Rectal smooth muscle tissue (tissue), 1 donor: ENCODE measurements around the gene ZNF747.

Experiments
- H3K27ac ChIP-seq: one replicate; pipeline ENCODE4 v1.7.0; 2013; ENCODE audit warnings: low read depth, low read length, inconsistent platforms
- H3K27me3 ChIP-seq: one replicate; pipeline ENCODE4 v1.7.0; 2013; ENCODE audit warnings: low read length; ENCODE audit not compliant: control insufficient read depth, insufficient read depth
- H3K36me3 ChIP-seq: one replicate; pipeline ENCODE4 v1.7.0; 2013; ENCODE audit warnings: low read length; ENCODE audit not compliant: control insufficient read depth, insufficient read depth
- H3K4me1 ChIP-seq: one replicate; pipeline ENCODE4 v1.7.0; 2013; ENCODE audit warnings: low read length; ENCODE audit not compliant: control insufficient read depth, insufficient read depth
- H3K4me3 ChIP-seq: one replicate; pipeline ENCODE4 v1.7.0; 2013; ENCODE audit warnings: low read length
- H3K9ac ChIP-seq: one replicate; pipeline ENCODE4 v1.7.0; 2013; ENCODE audit warnings: low read length

ZNF747 gene

DNA sequence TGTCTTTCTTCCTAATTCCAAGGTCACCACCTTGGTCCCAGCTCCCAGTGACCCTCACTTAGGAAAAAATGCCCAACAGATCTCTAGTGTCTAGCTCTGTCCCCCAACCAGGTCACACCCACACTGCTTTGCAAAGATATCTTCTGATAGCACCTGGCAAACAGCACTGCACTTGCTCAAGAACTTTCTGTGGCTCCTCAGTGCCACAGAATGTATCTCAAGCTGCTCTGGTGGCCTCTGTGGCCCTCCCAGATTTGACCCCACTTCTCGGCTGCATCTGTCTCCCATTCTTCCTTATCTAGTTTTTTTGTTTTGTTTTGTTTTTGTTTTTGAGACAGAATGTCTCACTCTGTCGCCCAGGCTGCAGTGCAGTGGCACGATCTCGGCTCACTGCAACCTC, 31.9 kb upstream of the ZNF747 start:
- Histone ChIP-seq H3K27ac (no peak overlapping the region), H3K4me1 (no peaks in the 10 kb centered on the region), H3K4me3 (no peak overlapping the region), H3K27me3 (no peaks in the 10 kb centered on the region), H3K9ac (no peak overlapping the region), H3K36me3 (no peaks in the 10 kb centered on the region)

GRCh38 chr16:30565984-30566383, 31.3 kb upstream of the ZNF747 start:
- Histone ChIP-seq H3K4me1 (no peaks in the 10 kb centered on the region), H3K36me3 (no peaks in the 10 kb centered on the region), H3K27ac (no peak overlapping the region), H3K27me3 (no peaks in the 10 kb centered on the region), H3K4me3 (no peak overlapping the region), H3K9ac (no peak overlapping the region)

- Histone ChIP-seq H3K4me3 (no peak overlapping the region), H3K36me3 (no peaks in the 10 kb centered on the region), H3K9ac (no peak overlapping the region), H3K4me1 (no peaks in the 10 kb centered on the region), H3K27me3 (no peaks in the 10 kb centered on the region), H3K27ac (no peak overlapping the region)
Measured at GRCh38 chr16:30565526-30565925, 30.9 kb upstream of the ZNF747 start.

- peaks cover 5% of the 10 kb centered on the region for H3K4me1 ChIP-seq
- no peak overlapping the region for H3K4me3 ChIP-seq
- no peaks in the 10 kb centered on the region for H3K27me3 ChIP-seq
- H3K36me3 ChIP-seq: no peaks in the 10 kb centered on the region
- no peak overlapping the region for H3K9ac ChIP-seq
- H3K27ac ChIP-seq: no peak overlapping the region
Measured at GRCh38 chr16:30562021-30562420, 27.4 kb upstream of the ZNF747 start.

GRCh38 chr16:30561089-30561816, 26.6 kb upstream of the ZNF747 start:
- Histone ChIP-seq H3K36me3 (no peaks in the 10 kb centered on the region), H3K9ac (peak overlapping the region; percentile 78), H3K27ac (peak overlapping the region; percentile 24), H3K27me3 (no peaks in the 10 kb centered on the region), H3K4me3 (peak overlapping the region; percentile 73), H3K4me1 (peaks cover 5% of the 10 kb centered on the region)

GRCh38 chr16:30559690-30560089, 25.0 kb upstream of the ZNF747 start:
- peaks cover 5% of the 10 kb centered on the region for H3K4me1 ChIP-seq
- no peak overlapping the region for H3K27ac ChIP-seq
- H3K36me3 ChIP-seq: peaks cover 2% of the 10 kb centered on the region
- H3K4me3 ChIP-seq: no peak overlapping the region
- no peak overlapping the region for H3K9ac ChIP-seq
- no peaks in the 10 kb centered on the region for H3K27me3 ChIP-seq

DNA sequence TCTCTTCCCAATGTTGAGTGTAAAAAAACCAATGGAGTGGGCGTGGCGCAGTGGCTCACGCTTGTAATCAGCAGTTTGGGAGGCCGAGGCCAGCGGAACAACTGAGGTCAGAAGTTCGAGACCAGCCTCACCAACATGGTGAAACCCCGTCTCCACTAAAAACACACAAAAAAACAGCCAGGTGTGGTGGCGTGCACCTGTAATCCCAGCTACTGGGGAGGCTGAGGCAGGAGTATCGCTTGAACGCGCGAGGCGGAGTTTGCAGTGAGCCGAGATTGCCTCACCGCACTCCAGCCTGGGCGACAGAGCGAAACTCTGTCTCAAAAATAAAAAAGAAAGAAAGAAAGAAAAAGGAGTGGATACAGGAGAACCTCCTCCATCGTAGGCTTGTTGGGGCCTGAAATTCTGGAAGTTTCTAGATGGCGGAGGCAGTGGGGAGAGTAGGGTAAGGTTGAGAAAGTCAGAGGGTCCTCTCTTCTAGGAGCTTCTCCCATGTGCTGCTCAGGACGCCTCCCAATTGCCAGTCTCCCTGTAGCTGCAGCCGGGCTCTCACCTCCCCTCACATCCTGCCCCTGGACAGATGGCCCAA, 24.2 kb upstream of the ZNF747 start:
- H3K9ac ChIP-seq: peak overlapping the region; percentile 49
- H3K4me3 ChIP-seq: peak overlapping the region; percentile 52
- H3K27ac ChIP-seq: peak overlapping the region; percentile 85

GRCh38 chr16:30557957-30558788, 23.5 kb upstream of the ZNF747 start, which contains the start of gene ZNF764:
ZNF764 (minus strand) TSS chr16:30558374; CDS start chr16:30558182, 192 bp downstream.
- H3K4me1 ChIP-seq: peaks cover 5% of the 10 kb centered on the region
- peak within 1 kb of the TSS; percentile 60 for H3K4me3 ChIP-seq
- H3K9ac ChIP-seq: peak within 1 kb of the TSS; percentile 88
- peak within 1 kb of the TSS; percentile 85 for H3K27ac ChIP-seq
- peaks cover 4% of the 10 kb centered on the region for H3K36me3 ChIP-seq
- H3K27me3 ChIP-seq: no peaks in the 10 kb centered on the region

More for the DNA sequence above, 24.2 kb upstream of the ZNF747 start:
- Histone ChIP-seq H3K27me3 (no peaks in the 10 kb centered on the region), H3K36me3 (peaks cover 4% of the 10 kb centered on the region), H3K4me1 (peaks cover 5% of the 10 kb centered on the region)

DNA sequence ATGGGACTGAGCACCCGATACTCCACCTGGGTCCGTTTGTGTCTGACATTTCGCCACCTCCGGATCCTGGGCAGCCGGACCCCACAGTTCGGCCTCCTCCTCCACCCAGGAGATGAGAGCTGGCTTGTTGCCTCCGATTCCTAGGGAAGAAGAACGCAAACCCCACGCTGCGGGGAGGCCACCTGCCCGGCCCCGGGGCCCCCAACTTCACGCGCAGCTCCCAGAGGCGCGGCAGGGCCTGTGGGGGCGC, 23.0 kb upstream of the ZNF747 start:
- Histone ChIP-seq H3K4me1 (peaks cover 5% of the 10 kb centered on the region), H3K9ac (peak overlapping the region; percentile 88), H3K27me3 (no peaks in the 10 kb centered on the region), H3K36me3 (peaks cover 4% of the 10 kb centered on the region), H3K4me3 (peak overlapping the region; percentile 60), H3K27ac (peak overlapping the region; percentile 85)

DNA sequence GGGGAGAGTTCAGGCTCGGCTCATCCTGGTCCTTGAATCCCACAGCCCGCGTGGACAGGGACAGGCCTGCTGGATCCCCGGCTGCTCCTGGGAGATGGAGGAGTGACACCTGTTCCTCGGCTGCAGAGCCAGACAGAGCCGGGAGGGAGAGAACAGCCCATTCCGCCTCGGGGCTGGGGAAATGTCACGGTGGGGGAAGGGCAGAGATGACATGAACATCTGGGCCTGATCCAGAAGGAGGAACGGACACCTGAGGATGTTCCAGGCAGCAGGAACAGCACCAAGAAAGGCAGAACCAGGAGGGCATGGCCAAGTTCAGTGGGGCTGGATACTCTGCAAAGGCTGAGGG, 21.4 kb upstream of the ZNF747 start:
- H3K27ac ChIP-seq: no peak overlapping the region
- H3K27me3 ChIP-seq: no peaks in the 10 kb centered on the region
- H3K4me1 ChIP-seq: peaks cover 5% of the 10 kb centered on the region
- no peak overlapping the region for H3K9ac ChIP-seq
- H3K4me3 ChIP-seq: peak overlapping the region; percentile 21
- peaks cover 4% of the 10 kb centered on the region for H3K36me3 ChIP-seq

DNA sequence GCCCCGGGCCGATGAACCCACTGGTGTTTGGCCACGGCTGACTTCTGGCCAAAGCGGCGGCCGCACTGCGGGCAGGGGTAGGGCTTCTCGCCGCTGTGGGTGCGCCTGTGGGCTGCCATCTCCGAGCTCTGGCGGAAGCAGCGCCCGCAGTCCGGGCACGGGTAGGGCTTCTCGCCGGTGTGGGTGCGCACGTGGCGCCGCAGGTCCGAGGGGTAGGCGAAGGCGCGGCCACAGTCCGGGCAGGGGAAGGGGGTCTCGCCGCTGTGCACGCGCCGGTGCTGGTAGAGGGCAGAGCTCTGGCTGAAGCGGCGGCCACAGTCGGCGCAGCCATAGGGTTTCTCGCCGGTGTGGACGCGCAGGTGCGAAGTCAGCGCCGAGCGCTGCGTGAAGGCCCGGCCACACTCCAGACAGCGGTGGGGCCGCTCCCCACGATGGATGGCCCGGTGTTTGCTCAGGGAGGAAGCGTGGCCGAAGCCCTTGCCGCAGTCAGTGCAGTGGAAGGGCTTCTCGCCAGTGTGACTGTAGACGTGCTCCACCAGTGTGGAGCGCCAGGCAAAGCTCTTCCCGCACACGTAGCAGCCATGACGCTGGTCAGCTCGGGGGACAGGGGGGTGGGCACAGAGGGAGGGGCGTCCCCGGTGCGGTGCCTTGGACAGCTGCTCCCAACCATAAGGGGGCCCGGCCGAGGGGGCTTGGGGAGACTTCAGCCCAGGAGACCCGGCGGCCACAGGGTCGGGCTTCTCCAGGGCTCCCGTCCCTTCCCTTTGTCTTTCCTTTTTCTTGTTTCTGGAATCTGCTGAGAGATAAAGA, 20.9 kb upstream of the ZNF747 start:
- no peak overlapping the region for H3K27ac ChIP-seq
- no peak overlapping the region for H3K9ac ChIP-seq
- no peaks in the 10 kb centered on the region for H3K27me3 ChIP-seq
- peaks cover 4% of the 10 kb centered on the region for H3K36me3 ChIP-seq
- H3K4me1 ChIP-seq: peaks cover 5% of the 10 kb centered on the region
- H3K4me3 ChIP-seq: no peak overlapping the region
